ENCODE data around the gene SERINC5. TPM values are rescaled to one million over a fixed set of nuclear protein-coding genes. Genes with fewer than 3 reads are reported as not detected.

The SERINC5 gene
- total and polyA plus RNA-seq, 2 donors (not counting 3 experiments of a cell fraction or from before 2014, with no cell fraction given): 3.2 to 10.1 TPM

DNA sequence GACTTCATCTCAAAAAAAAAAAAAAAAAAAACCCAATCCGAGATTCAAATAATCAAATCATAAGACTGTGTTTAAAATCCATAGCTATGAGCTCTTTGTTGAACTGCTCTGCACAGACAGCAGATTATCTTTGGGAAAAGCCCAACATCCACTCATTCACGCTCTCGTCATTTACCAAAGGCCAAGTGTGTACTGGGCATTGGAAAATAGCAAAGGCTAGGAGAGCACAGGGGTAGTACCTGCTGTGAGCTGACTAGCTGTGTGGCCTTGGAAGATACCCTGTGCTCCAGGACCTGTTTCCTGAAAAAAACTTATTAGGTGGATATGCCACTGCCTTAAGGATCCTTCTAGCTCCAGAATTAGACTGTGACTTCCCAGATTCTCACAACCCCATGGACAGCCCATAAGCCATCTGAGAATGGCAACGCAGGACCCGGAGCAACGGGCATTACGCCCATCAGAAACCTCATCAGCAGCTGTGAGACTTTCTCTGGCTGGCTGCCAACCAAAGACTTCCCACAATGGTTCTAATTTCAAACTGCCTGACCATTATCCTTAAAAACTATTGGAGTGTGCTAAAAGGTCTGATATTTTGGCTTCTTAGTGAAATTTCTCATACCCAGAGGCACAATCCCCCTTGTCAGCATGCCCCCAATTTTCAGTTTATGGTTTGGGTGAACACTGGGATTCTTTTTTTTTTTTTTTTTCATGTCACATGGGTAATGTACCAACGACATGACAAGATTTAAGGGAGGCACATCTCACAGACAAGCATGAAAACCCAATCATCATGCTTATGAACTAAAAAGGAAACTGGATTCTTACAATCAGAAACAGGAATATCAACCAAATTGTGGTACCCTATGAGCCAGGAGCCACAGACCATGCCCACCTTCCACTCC is 16.8 kb downstream of the SERINC5 start:
- Histone ChIP-seq H3K27me3 (ENCODE audit: control insufficient read depth in 2 of 2, insufficient read depth in 2 of 2, low read length in 2 of 2) (no peaks in the 10 kb centered on the region), H3K79me2 (ENCODE audit: control insufficient read depth, insufficient read depth, low read length) (no peaks in the 10 kb centered on the region), H3K9me1 (replicated peaks; ENCODE audit: control insufficient read depth, extremely low read depth, insufficient read depth, low read length) (no peaks in the 10 kb centered on the region), H3K9me3 (replicated peaks; ENCODE audit: control insufficient read depth, insufficient read depth, low read length) (no peaks in the 10 kb centered on the region), H3K27ac (ENCODE audit: insufficient read depth, low read depth, low read length) (no peak overlapping the region), H2AFZ (ENCODE audit: low read depth, low read length) (no peak overlapping the region), H3K9ac (replicated peaks; ENCODE audit: extremely low read depth, insufficient read depth, low read length) (no peak overlapping the region), H3K4me1 (ENCODE audit: control insufficient read depth, extremely low read depth, insufficient read depth, low read length) (no peaks in the 10 kb centered on the region), H3K36me3 (ENCODE audit: control insufficient read depth in 2 of 2, extremely low read depth in 1 of 2, insufficient read depth in 2 of 2, low read length in 2 of 2) (no peaks in the 10 kb centered on the region), H4K20me1 (replicated peaks; ENCODE audit: control insufficient read depth, extremely low read depth, insufficient read depth, low read length) (no peaks in the 10 kb centered on the region), H3K4me2 (ENCODE audit: insufficient read depth, low read length) (no peak overlapping the region), H3K4me3 (replicated peaks in 1 of 3; ENCODE audit: insufficient read depth in 1 of 3, low read depth in 1 of 3, low read length in 3 of 3) (no peak overlapping the region)
- DNase-seq (ENCODE audit: low read depth, low spot score) (peak; percentile 62), FAIRE-seq (no peak)
- POLR2A ChIA-PET: interaction anchor here (0.7 kb wide), 1 partner anchor 17 kb away, joined by 3 read pairs; the partner anchor contains the start of gene SERINC5
- no TSS peak for BruUV-seq (replicated peaks)
- intact Hi-C loops (cut with micrococcal nuclease) (no loop called here), dilution Hi-C loops (cut with MboI; ENCODE audit: extremely low pct_ligation_motif_present, low sequenced_read_pairs) (no loop called here)
- no peak for TF ChIP-seq FOS (IDR thresholded peaks at IDR 0.05; ENCODE audit: borderline replicate concordance, insufficient read depth, low read length)
- no peak for TF ChIP-seq MYC (IDR thresholded peaks at IDR 0.05; ENCODE audit: low read depth, low read length)
- CTCF ChIA-PET: interaction anchor here (0.8 to 1.9 kb wide), 4 partner anchors 8 to 156 kb away, joined by 3 to 9 read pairs (median 4); partner anchors contain the start of gene SERINC5

GRCh38 chr5:80238097-80238496 is 17.8 kb downstream of the SERINC5 start:
- intact Hi-C loops (cut with micrococcal nuclease): no loop called here
- dilution Hi-C loops (cut with MboI; ENCODE audit: extremely low pct_ligation_motif_present, low sequenced_read_pairs): no loop called here

More at GRCh38 chr5:80238097-80238496, 17.8 kb downstream of the SERINC5 start:
- FAIRE-seq: no peak
- no peak overlapping the region for H3K9ac ChIP-seq (replicated peaks; ENCODE audit: extremely low read depth, insufficient read depth, low read length)
- no peak overlapping the region for H3K4me3 ChIP-seq (replicated peaks in 1 of 3; ENCODE audit: insufficient read depth in 1 of 3, low read depth in 1 of 3, low read length in 3 of 3)
- H4K20me1 ChIP-seq (replicated peaks; ENCODE audit: control insufficient read depth, extremely low read depth, insufficient read depth, low read length): no peaks in the 10 kb centered on the region
- TF ChIP-seq EZH2 (IDR thresholded peaks at IDR 0.05; ENCODE audit: borderline replicate concordance, low read depth, low read length, severe bottlenecking) (no peak), FOS (IDR thresholded peaks at IDR 0.05; ENCODE audit: borderline replicate concordance, insufficient read depth, low read length) (no peak), POLR2AphosphoS5 (IDR thresholded peaks at IDR 0.05; ENCODE audit: insufficient read depth, low read depth, low read length) (no peak), JUN (IDR thresholded peaks at IDR 0.05; ENCODE audit: borderline replicate concordance, insufficient read depth, insufficient read length, low read depth) (no peak), CTCF (IDR thresholded peaks at IDR 0.05; ENCODE audit: extremely low read depth in 1 of 2, insufficient read depth in 1 of 2, low read depth in 1 of 2, low read length in 2 of 2) (no peak), GATA2 (IDR thresholded peaks at IDR 0.05; ENCODE audit: insufficient read depth, insufficient read length, low read depth, low read length) (no peak), POLR2A (IDR thresholded peaks at IDR 0.05; ENCODE audit: low read depth, low read length) (no peak), MAX (IDR thresholded peaks at IDR 0.05; ENCODE audit: insufficient read depth, insufficient read length) (no peak), MYC (IDR thresholded peaks at IDR 0.05; ENCODE audit: low read depth, low read length) (no peak)
- H3K9me3 ChIP-seq (replicated peaks; ENCODE audit: control insufficient read depth, insufficient read depth, low read length): no peaks in the 10 kb centered on the region
- ChIA-PET CTCF (interaction anchor here (0.8 to 1.9 kb wide), 3 partner anchors 9 to 26 kb away, joined by 3 to 5 read pairs (median 3); partner anchors contain the start of gene SERINC5), POLR2A (no interaction called here)
- no peaks in the 10 kb centered on the region for H3K9me1 ChIP-seq (replicated peaks; ENCODE audit: control insufficient read depth, extremely low read depth, insufficient read depth, low read length)
- H2AFZ ChIP-seq (ENCODE audit: low read depth, low read length): no peak overlapping the region
- no peak for DNase-seq (ENCODE audit: low read depth, low spot score)
- H3K4me1 ChIP-seq (ENCODE audit: control insufficient read depth, extremely low read depth, insufficient read depth, low read length): no peaks in the 10 kb centered on the region
- H3K36me3 ChIP-seq (ENCODE audit: control insufficient read depth in 2 of 2, extremely low read depth in 1 of 2, insufficient read depth in 2 of 2, low read length in 2 of 2): no peaks in the 10 kb centered on the region
- no peak overlapping the region for H3K4me2 ChIP-seq (ENCODE audit: insufficient read depth, low read length)
- no TSS peak for BruUV-seq (replicated peaks)
- H3K79me2 ChIP-seq (ENCODE audit: control insufficient read depth, insufficient read depth, low read length): no peaks in the 10 kb centered on the region
- no peaks in the 10 kb centered on the region for H3K27me3 ChIP-seq (ENCODE audit: control insufficient read depth in 2 of 2, insufficient read depth in 2 of 2, low read length in 2 of 2)
- H3K27ac ChIP-seq (ENCODE audit: insufficient read depth, low read depth, low read length): no peak overlapping the region

Measured in endothelial cell of umbilical vein (primary cell).